Astrocyte of the cerebellum (primary cell): ENCODE measurements around the gene CSTF1.
A peak's percentile ranks its signal among the peaks of the same experiment; 100 is the strongest.

Experiments
- DNase-seq: peaks from one replicate; pipeline ENCODE4 v3.0.0-alpha.2; 2011; ENCODE audit warnings: low read depth
- H3K4me3 ChIP-seq: 2 replicates; pipeline ENCODE4 v1.5.1; 2011; ENCODE audit warnings: mild to moderate bottlenecking, low read depth, low read length, moderate library complexity
- CTCF ChIP-seq: IDR thresholded peaks from 2 replicates; pipeline ENCODE4 v1.5.1; 2012; ENCODE audit warnings: low read length, low read depth, moderate library complexity, mild to moderate bottlenecking; ENCODE audit errors: missing control alignments
- in situ Hi-C: cut with HindIII; loops from 2 replicates; pipeline ENCODE4 v1.10.0; 2017; ENCODE audit warnings: low sequenced_read_pairs

CSTF1 gene

DNA sequence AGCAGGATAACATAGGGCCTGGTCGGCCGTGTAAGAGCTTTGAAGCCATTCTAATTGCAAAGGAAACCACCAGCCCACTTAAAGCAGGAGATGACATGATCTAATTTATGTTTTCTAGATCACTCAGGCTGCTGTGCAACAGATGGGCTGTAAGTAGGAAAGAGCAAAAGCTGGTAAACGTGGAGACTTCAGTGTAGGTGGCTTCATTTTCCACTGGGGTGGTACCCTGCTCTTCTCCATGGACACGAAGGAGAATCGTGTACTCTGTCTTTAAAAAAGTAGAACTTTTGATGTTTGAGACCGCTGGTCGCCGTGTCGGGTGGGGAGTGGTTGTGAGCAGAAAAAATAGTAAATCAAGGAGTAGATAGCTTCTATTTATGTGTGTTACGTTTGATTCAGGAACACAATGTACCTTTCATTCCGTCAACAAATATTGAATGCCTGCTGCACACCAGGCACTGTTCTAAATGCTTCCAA is 26.0 kb downstream of the CSTF1 start:
- no peak for DNase-seq
- H3K4me3 ChIP-seq = no peak overlapping the region
- in situ Hi-C loops = no loop called here
- no peak for TF ChIP-seq CTCF

- in situ Hi-C loops = no loop called here
- TF ChIP-seq CTCF = no peak
- no peak overlapping the region for H3K4me3 ChIP-seq
- DNase-seq = no peak
Observed at GRCh38 chr20:56420028-56420427, 27.6 kb downstream of the CSTF1 start.

- in situ Hi-C loops = no loop called here
- DNase-seq = no peak
- no peak overlapping the region for H3K4me3 ChIP-seq
- TF ChIP-seq CTCF = no peak
Observed at GRCh38 chr20:56420940-56421688, 28.7 kb downstream of the CSTF1 start.

DNA sequence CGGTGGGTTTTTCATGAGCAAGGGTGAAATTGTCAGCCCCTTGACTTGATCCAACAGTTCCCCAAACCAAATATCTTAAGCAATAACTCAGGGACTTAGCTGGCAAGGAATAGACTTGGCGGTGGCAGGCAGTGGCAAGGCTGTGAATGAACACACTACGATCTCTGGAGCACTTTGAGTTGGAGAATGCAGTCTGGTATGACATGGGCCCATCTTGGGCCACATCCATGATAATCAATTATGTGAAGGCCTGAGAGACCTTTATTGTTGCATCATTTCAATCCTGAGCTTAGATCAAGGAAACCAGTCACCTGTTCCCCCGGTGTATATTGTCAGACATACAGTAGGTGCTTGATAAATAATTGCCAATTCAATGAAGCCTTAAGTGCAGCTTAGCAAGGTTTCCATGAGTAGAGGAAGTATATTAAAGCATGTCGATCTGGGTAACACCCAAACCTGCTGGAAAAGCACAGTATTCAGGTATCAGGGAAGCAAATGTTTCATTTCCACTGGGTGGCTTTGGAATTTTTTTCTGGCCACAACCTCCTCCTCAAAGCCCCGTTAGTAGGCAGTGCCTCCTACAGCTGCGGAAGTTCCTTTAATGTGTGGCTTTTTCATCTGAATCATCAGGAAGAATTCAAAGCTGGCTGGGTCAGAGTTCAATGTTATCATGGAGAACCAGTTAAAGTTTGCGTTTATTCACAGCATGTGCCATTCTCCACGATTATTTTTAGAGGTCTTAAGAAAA is 29.8 kb downstream of the CSTF1 start:
- DNase-seq = peak; percentile 84
- no peak overlapping the region for H3K4me3 ChIP-seq

GRCh38 chr20:56422824-56423189 is 30.4 kb downstream of the CSTF1 start:
- H3K4me3 ChIP-seq = no peak overlapping the region
- no peak for DNase-seq
- in situ Hi-C loops = no loop called here
- TF ChIP-seq CTCF = no peak

More for the DNA sequence above, 29.8 kb downstream of the CSTF1 start:
- TF ChIP-seq CTCF = peak; percentile 25
- in situ Hi-C loops = no loop called here

- H3K4me3 ChIP-seq = no peak overlapping the region
- no peak for TF ChIP-seq CTCF
- in situ Hi-C loops = no loop called here
- no peak for DNase-seq
Observed at GRCh38 chr20:56423211-56423610, 30.8 kb downstream of the CSTF1 start.
